Endothelial cell (in vitro differentiated cells): ENCODE data around the gene JAZF1. TPM values are rescaled to one million over a fixed set of nuclear protein-coding genes. Genes with fewer than 3 reads are reported as not detected.
A peak's percentile ranks its signal among the peaks of the same experiment; 100 is the strongest.
"Not testable (repeated sequence)": the region's sequence is repeated elsewhere in the genome, so short reads cannot be mapped to it uniquely, and the experiment has no call there.

Experiments
- DNase-seq: peaks from one replicate; pipeline ENCODE4 v3.0.0; 2021; ENCODE audit warnings: low spot score
- H3K27ac Mint-ChIP-seq: one replicate; pipeline ENCODE4 v1.8.0; 2021; ENCODE audit warnings: mixed read lengths, inconsistent platforms; ENCODE audit not compliant: unreplicated experiment
- H3K27me3 Mint-ChIP-seq: one replicate; pipeline ENCODE4 v1.8.0; 2021; ENCODE audit warnings: mild to moderate bottlenecking, moderate library complexity, mixed read lengths, inconsistent platforms; ENCODE audit not compliant: unreplicated experiment
- H3K36me3 Mint-ChIP-seq: one replicate; pipeline ENCODE4 v1.8.0; 2021; ENCODE audit warnings: mild to moderate bottlenecking, low read depth, mixed read lengths, inconsistent platforms; ENCODE audit not compliant: unreplicated experiment
- H3K4me1 Mint-ChIP-seq: one replicate; pipeline ENCODE4 v1.8.0; 2021; ENCODE audit warnings: mild to moderate bottlenecking, mixed read lengths, inconsistent platforms; ENCODE audit not compliant: unreplicated experiment
- H3K4me3 Mint-ChIP-seq: one replicate; pipeline ENCODE4 v1.8.0; 2021; ENCODE audit warnings: mild to moderate bottlenecking, mixed read lengths, inconsistent platforms; ENCODE audit not compliant: unreplicated experiment
- H3K9me3 Mint-ChIP-seq: one replicate; pipeline ENCODE4 v1.8.0; 2021; ENCODE audit warnings: mixed read lengths, inconsistent platforms; ENCODE audit not compliant: unreplicated experiment
- total RNA-seq: library from RNA; stranded (reverse); fragmentation: NEBNext Ultra II Directional; extraction: Animal tissue kit (Norgen Biotek cat#: 25700); gene quantifications from one replicate; pipeline ENCODE4 v1.2.1, GENCODE V29; 2021; ENCODE audit not compliant: unreplicated experiment
- TF ChIP-seq, protein P1 (sequence below): fragments of 200-600 bp; sonication (generic); IDR thresholded peaks from one replicate; pipeline ENCODE4 v1.5.0; 2021; ENCODE audit warnings: antibody characterized with exemption; ENCODE audit not compliant: unreplicated experiment

JAZF1 gene
- total RNA-seq, 1 donor from 2014 or later: 8.5 TPM

- H3K27ac Mint-ChIP-seq: no peak overlapping the region
These were observed 254.9 kb downstream of the JAZF1 start for GRCh38 chr7:27925573-27926201.

GRCh38 chr7:27923642-27923980 is 257.0 kb downstream of the JAZF1 start:
- TF ChIP-seq, protein P1, sequence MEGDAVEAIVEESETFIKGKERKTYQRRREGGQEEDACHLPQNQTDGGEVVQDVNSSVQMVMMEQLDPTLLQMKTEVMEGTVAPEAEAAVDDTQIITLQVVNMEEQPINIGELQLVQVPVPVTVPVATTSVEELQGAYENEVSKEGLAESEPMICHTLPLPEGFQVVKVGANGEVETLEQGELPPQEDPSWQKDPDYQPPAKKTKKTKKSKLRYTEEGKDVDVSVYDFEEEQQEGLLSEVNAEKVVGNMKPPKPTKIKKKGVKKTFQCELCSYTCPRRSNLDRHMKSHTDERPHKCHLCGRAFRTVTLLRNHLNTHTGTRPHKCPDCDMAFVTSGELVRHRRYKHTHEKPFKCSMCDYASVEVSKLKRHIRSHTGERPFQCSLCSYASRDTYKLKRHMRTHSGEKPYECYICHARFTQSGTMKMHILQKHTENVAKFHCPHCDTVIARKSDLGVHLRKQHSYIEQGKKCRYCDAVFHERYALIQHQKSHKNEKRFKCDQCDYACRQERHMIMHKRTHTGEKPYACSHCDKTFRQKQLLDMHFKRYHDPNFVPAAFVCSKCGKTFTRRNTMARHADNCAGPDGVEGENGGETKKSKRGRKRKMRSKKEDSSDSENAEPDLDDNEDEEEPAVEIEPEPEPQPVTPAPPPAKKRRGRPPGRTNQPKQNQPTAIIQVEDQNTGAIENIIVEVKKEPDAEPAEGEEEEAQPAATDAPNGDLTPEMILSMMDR: no peak
- Mint-ChIP-seq H3K36me3 (no peaks in the 10 kb centered on the region), H3K9me3 (no peaks in the 10 kb centered on the region), H3K27me3 (no peaks in the 10 kb centered on the region), H3K4me3 (no peak overlapping the region), H3K27ac (no peak overlapping the region), H3K4me1 (peaks cover 7% of the 10 kb centered on the region)
- no peak for DNase-seq

More at GRCh38 chr7:27925573-27926201, 254.9 kb downstream of the JAZF1 start:
- no peak for DNase-seq
- TF ChIP-seq, protein P1: no peak
- no peaks in the 10 kb centered on the region for H3K9me3 Mint-ChIP-seq
- H3K4me3 Mint-ChIP-seq: no peak overlapping the region
- no peaks in the 10 kb centered on the region for H3K36me3 Mint-ChIP-seq
- peaks cover 7% of the 10 kb centered on the region for H3K4me1 Mint-ChIP-seq
- H3K27me3 Mint-ChIP-seq: no peaks in the 10 kb centered on the region

- H3K27ac Mint-ChIP-seq: no peak overlapping the region
- no peaks in the 10 kb centered on the region for H3K27me3 Mint-ChIP-seq
- no peak for DNase-seq
- peaks cover 7% of the 10 kb centered on the region for H3K4me1 Mint-ChIP-seq
- no peak overlapping the region for H3K4me3 Mint-ChIP-seq
- TF ChIP-seq, protein P1: no peak
- H3K36me3 Mint-ChIP-seq: no peaks in the 10 kb centered on the region
- H3K9me3 Mint-ChIP-seq: no peaks in the 10 kb centered on the region
These were observed 257.5 kb downstream of the JAZF1 start for GRCh38 chr7:27922907-27923641.

DNA sequence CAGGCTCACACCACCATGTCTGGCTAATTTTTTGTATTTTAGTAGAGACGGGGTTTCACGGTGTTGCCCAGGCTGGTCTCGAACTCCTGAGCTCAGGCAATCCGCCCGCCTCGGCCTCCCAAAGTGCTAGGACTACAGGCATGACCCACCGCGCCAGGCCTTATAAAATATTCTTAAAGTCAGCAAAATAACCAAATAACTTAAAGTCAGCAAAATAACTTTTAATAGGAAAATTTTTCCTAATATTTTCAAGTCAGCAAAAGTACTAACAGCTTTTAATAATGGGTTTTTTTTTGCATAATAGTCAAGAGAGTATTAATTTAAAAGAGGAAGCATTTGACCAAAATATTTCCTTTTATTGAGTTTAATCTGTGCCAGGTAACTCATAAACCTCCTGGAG is 258.2 kb downstream of the JAZF1 start:
- DNase-seq, H3K27ac Mint-ChIP-seq, H3K27me3 Mint-ChIP-seq: not testable (repeated sequence)

DNA sequence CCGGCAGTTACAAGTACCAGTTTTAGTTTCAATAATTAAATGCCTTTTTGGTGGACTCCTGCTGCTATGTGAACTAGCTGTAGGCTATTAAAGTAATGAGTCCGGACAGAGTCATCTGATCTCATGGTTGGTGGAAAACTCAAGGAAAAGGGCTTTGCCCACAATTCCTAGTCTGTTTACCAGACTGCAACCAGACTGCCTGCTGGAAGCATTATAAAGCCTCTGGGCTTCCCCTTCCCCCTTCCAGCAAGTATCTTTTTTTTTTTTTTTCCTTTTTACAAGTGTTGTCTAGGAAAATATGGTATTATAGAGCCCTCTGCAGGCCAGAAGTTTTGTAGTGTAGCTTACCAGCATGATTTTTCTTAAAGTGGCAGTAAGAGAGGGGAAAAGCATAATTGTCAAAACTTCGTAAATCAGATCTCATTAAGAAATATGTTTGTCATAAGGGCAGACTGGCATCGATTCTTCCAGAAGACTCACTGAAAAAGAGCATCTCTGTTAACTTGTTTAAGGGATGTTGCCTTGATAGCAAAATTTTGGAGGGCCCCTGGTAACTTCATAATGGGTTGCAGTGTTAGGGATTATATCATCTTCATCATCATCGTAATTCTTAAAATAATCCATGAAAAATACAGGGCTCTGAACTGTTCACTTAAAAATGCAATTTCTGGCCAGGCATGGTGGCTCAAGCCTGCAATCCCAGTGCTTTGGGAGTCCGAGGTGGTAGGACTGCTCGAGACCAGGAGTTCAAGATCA is 259.3 kb downstream of the JAZF1 start:
- Mint-ChIP-seq H3K4me1 (peaks cover 9% of the 10 kb centered on the region), H3K27ac (no peak overlapping the region), H3K36me3 (no peaks in the 10 kb centered on the region), H3K4me3 (no peak overlapping the region), H3K27me3 (no peaks in the 10 kb centered on the region), H3K9me3 (no peaks in the 10 kb centered on the region)
- TF ChIP-seq, protein P1: peak; percentile 38
- peak; percentile 56 for DNase-seq

More for the DNA sequence above, 258.2 kb downstream of the JAZF1 start:
- H3K36me3 Mint-ChIP-seq, H3K9me3 Mint-ChIP-seq, H3K4me1 Mint-ChIP-seq, H3K4me3 Mint-ChIP-seq: not testable (repeated sequence)
